ENCODE results near the gene USP17L28.
"Not testable (repeated sequence)": the region's sequence is repeated elsewhere in the genome, so short reads cannot be mapped to it uniquely, and the experiment has no call there.

DNA sequence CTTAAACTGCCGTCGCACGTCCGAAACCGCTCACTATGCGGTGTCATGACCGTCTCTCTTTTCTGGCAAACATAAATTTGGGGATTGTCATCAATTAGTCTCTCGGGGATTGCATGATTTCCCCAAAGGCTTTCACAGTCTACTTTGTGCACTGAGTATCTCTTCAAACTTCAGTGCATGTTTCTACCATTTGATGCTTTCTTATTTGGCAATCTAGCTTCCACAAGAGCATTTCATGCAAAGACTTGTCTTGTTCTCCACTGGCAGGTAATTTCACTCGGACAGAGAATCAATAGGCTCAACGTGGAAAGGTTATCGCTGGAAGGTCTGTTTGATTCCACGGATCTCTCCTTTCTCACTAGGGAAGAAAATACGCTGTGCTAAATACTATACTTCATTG lies 24.5 kb upstream of the USP17L28 start:
- TF ChIP-seq CTCF, POLR2A (IDR thresholded peaks at IDR 0.05): not testable (repeated sequence)
